NCI-H2029 treated with DMSO at 0.1 percent for 48 hours (cell line): ENCODE data around the gene SPACA4.

Experiments
- DNase-seq: peaks from one replicate; lab custom pipeline; 2025; lab: John Stamatoyannopoulos, UW

The SPACA4 gene

GRCh38 chr19:48651683-48652048 lies 45.1 kb downstream of the SPACA4 start:
- no peak for DNase-seq

GRCh38 chr19:48654299-48655059 lies 47.9 kb downstream of the SPACA4 start:
- DNase-seq, result no peak

DNA sequence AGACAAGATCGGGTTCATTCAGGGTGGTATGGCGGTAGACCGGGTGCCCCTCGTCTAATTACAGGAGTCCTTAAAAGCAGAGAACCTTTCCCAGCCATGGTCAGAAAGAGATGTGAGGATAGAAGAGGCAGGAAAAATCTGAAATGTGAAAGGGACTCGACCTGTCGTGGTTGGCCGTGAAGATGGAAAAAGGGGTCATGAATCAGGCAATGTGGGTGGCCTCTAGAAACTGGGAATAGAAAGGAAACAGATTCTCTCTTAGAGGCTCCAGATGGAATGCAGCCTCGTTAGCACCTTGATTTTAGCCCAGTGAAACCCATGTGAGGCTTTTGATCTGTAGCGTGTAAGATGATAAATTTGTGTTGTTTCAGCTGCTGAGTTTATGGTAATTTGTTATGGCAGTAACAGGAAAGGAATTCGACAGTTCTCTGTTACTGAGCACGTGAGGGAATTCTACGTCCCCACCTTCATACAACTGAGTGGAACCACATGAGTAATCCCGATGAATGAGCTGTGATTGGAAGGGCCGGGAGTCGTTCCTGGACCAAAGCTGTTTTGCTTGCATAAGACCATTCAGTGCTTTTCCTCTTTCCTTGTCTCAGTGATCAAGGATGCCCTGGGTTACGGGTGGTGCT lies 50.4 kb downstream of the SPACA4 start:
- DNase-seq, result no peak
